RWPE1 (cell line): ENCODE results near the gene EIF6.

Experiments used
- CTCF ChIA-PET: fragments of 350-600 bp; sonication (Branson Sonifier 250); formaldehyde crosslinking; extraction: SDS; loops from one replicate; lab custom pipeline; 2021; lab: Yijun Ruan, JAX
- POLR2A ChIA-PET: fragments of 400-600 bp; formaldehyde crosslinking; extraction: SDS; loops from one replicate; lab custom pipeline; 2020; ENCODE audit warnings: antibody characterized with exemption; ENCODE audit not compliant: low non-redundant PET; lab: Yijun Ruan, JAX
- DNase-seq: peaks from one replicate; pipeline ENCODE4 v3.0.0; 2012; ENCODE audit warnings: low spot score
- H3K27ac ChIP-seq: fragments of 450-650 bp; 2 replicates; pipeline ENCODE4 v1.5.1; 2017
- CTCF ChIP-seq: fragments of 450-650 bp; conservative IDR thresholded peaks from 2 replicates; pipeline ENCODE4 v1.5.1; 2017; ENCODE audit warnings: low read depth, mild to moderate bottlenecking

The EIF6 gene

DNA sequence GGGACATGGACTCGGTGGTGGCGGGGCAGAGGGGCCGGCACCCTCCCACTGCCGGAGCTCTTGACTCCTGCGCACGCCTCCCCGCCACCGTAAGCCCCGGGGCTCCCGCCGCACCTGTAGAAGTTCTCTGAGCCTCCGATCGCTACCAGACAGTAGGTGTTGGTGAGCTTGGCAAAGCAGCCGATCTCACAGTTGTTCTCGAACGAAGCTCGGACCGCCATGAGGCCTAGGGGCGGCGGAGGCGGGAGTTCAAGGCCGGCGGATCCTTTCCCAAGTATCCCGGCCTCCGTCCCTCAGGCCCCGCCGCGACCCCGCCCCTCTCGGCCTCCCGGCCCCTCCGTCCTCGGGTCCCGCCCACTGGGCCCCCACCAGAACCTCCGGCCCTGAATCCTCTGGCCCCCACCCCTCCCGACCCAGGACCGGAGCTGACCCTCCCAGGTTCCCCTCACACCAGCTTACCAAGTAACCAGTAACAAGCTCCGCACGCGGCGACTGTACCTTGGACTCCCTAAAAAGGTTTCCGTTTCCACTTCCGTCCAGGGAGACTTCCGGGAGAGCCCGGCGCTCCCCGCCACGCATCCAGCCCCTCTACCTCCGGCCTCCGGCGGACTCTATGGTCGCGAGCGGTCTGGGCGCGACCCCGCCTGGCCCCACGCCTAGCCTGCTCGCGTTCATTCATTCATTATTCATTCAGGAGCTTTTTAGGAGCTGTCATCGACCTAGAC is at the start of gene EIF6:
TSS of gene EIF6 (minus strand) at position 506 of the 725 bp plus-strand sequence. CDS start at position 221, 285 bp downstream.
- CTCF ChIA-PET = interaction anchor here (0.6 to 1.6 kb wide), 5 partner anchors 10 to 163 kb away, joined by 3 to 6 read pairs (median 4); no protein-coding TSS in a partner anchor
- peak within 1 kb of the TSS; percentile 84 for H3K27ac ChIP-seq
- TF ChIP-seq CTCF = no peak
- DNase-seq = peak; percentile 95
- POLR2A ChIA-PET = interaction anchor here (0.5 to 1.1 kb wide), 7 partner anchors 9 to 740 kb away, joined by 3 to 7 read pairs (median 4); no protein-coding TSS in a partner anchor

GRCh38 chr20:35333606-35334005 is 49.0 kb upstream of the EIF6 start:
- no peak for TF ChIP-seq CTCF
- DNase-seq = no peak
- H3K27ac ChIP-seq = no peak overlapping the region
- POLR2A ChIA-PET = no interaction called here
- CTCF ChIA-PET = interaction anchor here (0.7 to 1.0 kb wide), 2 partner anchors 32 to 65 kb away, joined by 3 to 5 read pairs; no protein-coding TSS in a partner anchor

DNA sequence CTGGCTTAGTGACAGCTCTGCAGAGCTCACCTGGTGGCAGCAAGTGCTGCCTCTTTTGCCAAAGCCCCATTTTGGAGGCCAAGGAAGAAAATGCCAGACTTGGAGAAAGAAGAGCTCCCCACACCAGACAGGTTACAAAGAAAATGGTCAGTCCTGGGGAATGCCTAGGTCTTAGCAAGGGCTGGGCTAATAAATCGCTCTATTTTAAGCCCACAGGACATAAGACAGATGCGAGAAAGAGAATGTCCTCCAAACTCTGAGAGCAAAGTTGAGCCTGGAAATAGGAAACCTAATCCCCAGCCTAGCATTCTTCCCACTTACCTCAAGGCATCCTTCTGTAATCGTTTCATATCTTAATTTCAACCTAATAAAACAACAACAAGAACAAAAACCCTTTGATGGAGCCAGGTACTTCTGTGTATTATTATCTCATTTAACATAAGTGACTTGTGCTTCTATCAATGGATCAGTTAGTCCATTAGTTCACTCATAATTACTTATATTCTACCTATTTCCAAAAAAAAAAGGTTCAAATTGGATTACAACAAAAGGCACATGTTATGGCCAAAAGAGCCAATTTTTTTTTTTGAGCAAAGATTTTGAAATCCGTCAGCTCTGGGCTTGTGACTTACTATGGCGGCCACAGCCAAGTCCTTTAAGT is 48.1 kb upstream of the EIF6 start:
- POLR2A ChIA-PET = no interaction called here

GRCh38 chr20:35329435-35330139 is 45.0 kb upstream of the EIF6 start:
- H3K27ac ChIP-seq = peak overlapping the region; percentile 3; the same call in 1 of the 2 replicates
- ChIA-PET CTCF (interaction anchor here (0.5 to 1.9 kb wide), 20 partner anchors 11 to 407 kb away, joined by 3 to 52 read pairs (median 4); partner anchors contain the start of gene MMP24OS), POLR2A (no interaction called here)
- peak; percentile 78 for DNase-seq
- TF ChIP-seq CTCF = no peak

More for the DNA sequence above, 48.1 kb upstream of the EIF6 start:
- no peak for DNase-seq
- CTCF ChIA-PET = interaction anchor here (0.7 to 1.0 kb wide), 4 partner anchors 28 to 66 kb away, joined by 3 to 7 read pairs (median 4); no protein-coding TSS in a partner anchor
- no peak overlapping the region; the same call in 1 of the 2 replicates for H3K27ac ChIP-seq
- TF ChIP-seq CTCF = no peak

DNA sequence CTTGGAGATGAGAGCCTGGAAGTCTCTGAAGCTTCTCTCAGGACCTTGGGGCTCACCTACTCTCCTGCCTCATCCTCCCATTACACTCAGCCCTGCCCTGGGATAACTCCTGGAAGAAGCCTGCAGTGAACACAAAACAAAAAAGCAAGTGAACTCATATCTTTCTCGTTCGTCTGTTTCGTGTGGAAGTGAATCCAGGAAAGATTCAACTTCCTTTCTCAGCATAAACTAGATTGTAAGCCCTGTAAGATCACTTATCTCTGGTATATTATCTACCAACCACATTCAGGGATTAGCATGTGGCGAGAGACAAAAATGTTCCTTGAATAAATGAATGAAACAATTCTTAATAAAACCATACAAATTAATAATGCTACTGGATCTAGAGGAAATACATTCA is 44.1 kb upstream of the EIF6 start:
- DNase-seq = no peak
- TF ChIP-seq CTCF = no peak
- POLR2A ChIA-PET = interaction anchor here (0.6 kb wide), 1 partner anchor 21 kb away, joined by 4 read pairs; no protein-coding TSS in a partner anchor
- no peak overlapping the region for H3K27ac ChIP-seq
- CTCF ChIA-PET = interaction anchor here (0.6 to 1.9 kb wide), 8 partner anchors 10 to 49 kb away, joined by 3 to 52 read pairs (median 7); no protein-coding TSS in a partner anchor
